AG09319 (cell line): ENCODE data around the gene MST1.

Source experiments
- DNase-seq: peaks from one replicate; pipeline ENCODE4 v3.0.0-alpha.2; 2010; ENCODE audit warnings: low read depth; ENCODE audit errors: extremely low read depth
- TF ChIP-seq, protein P1 (sequence below): IDR thresholded peaks from 2 replicates; pipeline ENCODE4 v1.5.1; 2011; ENCODE audit warnings: low read depth, mild to moderate bottlenecking, inconsistent platforms, low read length, moderate library complexity

MST1 gene

DNA sequence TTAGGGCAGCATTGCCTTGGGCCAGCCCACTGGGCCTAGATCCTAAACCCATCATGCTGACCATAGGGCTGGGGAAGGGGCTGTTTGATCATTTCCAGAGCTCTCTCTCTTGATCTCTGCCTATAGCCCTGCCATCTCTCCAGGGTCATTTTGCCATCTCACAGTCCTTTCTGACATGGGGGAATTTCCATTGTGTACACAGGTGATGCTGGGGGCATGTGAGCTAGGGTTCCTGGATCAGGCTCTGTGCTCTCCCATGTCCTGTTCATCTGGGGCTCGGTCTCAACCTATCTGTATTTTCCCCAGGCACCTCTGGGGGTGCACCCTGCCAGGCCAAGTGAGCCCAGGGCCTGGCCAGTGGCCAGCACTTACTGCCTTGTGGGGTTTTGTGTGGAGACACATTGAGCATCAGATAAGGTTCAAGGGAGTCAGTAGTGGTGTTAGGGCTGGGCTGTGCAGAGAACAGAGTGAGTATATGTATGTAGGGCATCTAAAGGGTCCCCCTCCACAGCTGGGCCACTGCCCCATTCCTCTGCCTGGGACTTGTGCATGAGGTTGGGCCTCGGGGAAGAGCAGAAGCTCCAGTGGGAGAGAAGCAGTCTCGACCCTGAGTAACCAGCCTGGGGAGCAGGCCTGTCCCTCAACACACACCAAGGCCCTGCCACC is 40.8 kb downstream of the MST1 start:
- DNase-seq: no peak
- TF ChIP-seq, protein P1, sequence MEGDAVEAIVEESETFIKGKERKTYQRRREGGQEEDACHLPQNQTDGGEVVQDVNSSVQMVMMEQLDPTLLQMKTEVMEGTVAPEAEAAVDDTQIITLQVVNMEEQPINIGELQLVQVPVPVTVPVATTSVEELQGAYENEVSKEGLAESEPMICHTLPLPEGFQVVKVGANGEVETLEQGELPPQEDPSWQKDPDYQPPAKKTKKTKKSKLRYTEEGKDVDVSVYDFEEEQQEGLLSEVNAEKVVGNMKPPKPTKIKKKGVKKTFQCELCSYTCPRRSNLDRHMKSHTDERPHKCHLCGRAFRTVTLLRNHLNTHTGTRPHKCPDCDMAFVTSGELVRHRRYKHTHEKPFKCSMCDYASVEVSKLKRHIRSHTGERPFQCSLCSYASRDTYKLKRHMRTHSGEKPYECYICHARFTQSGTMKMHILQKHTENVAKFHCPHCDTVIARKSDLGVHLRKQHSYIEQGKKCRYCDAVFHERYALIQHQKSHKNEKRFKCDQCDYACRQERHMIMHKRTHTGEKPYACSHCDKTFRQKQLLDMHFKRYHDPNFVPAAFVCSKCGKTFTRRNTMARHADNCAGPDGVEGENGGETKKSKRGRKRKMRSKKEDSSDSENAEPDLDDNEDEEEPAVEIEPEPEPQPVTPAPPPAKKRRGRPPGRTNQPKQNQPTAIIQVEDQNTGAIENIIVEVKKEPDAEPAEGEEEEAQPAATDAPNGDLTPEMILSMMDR: no peak

GRCh38 chr3:49647741-49648140 is 41.5 kb downstream of the MST1 start:
- DNase-seq: no peak
- TF ChIP-seq, protein P1: no peak

DNA sequence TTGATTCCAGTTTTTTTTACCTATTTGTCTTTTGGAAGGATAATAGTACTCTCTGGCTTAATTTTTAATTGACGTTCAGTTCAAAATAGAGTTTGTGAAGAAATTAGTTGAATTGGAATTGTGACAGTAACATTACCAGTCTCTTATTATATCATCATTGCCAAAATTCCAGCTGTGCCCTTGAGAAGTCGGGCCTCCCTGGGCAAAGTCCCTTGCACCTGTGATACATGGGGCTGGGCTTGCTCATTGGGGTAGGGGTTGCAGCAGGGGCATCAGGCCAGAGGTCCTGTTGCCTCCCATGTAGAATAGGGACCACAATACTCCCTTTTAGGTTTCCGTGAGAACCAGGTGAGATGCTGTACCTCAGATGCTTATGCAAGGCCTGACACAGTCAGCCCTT is 43.0 kb downstream of the MST1 start:
- TF ChIP-seq, protein P1: no peak
- no peak for DNase-seq

GRCh38 chr3:49644684-49645083 is 44.6 kb downstream of the MST1 start:
- TF ChIP-seq, protein P1: no peak
- DNase-seq: no peak

GRCh38 chr3:49642708-49643145 is 46.5 kb downstream of the MST1 start:
- TF ChIP-seq, protein P1: no peak
- no peak for DNase-seq

DNA sequence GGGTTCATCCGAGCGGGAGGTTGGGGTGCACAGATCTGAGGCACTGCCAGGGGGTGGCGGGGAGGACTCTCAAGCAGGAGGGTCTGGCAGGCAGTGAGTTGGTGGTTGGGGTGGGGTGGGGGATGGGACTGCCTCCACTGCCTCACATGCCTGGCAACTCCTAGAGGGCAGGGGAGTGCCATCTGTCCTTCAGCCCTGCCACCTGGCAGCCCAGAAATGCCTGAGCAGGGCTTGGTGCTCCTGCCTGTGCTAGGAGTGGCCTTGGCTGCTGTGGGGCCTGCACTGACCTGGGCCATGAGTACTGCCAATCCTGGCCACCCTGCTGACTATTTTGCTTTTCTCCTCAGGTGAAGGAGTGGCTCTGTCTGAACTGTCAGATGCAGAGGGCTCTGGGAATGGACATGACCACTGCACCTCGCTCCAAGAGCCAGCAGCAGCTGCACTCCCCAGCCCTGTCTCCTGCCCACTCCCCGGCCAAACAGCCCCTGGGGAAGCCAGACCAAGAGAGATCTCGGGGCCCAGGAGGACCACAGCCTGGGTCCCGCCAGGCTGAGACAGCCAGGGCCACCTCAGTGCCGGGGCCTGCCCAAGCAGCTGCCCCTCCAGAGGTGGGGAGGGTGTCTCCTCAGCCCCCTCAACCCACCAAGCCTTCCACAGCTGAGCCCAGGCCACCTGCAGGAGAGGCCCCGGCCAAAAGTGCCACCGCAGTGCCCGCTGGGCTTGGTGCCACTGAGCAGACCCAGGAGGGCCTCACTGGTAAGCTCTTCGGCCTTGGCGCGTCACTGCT is 47.2 kb downstream of the MST1 start:
- no peak for DNase-seq
- TF ChIP-seq, protein P1: no peak

- no peak for DNase-seq
- TF ChIP-seq, protein P1: no peak
Observed at GRCh38 chr3:49641292-49641691, 48.0 kb downstream of the MST1 start.
